ENCODE measurements around the gene B4GALT7.

Gene B4GALT7

GRCh38 chr5:177593511-177593910, 6.4 kb upstream of the B4GALT7 start:
- DNase-seq (ENCODE audit: low read depth in 2 of 2): no peak

GRCh38 chr5:177594071-177594470, 5.9 kb upstream of the B4GALT7 start:
- DNase-seq (ENCODE audit: low read depth in 2 of 2): no peak

GRCh38 chr5:177595026-177595585, 4.8 kb upstream of the B4GALT7 start:
- no peak for DNase-seq (ENCODE audit: low read depth in 2 of 2)

- DNase-seq (ENCODE audit: low read depth in 2 of 2): no peak
These were observed 3.7 kb upstream of the B4GALT7 start for GRCh38 chr5:177595991-177596774.

- DNase-seq (ENCODE audit: low read depth in 2 of 2): no peak
These were observed 3.1 kb upstream of the B4GALT7 start for GRCh38 chr5:177596775-177597238.

- DNase-seq (ENCODE audit: low read depth in 2 of 2): no peak
These were observed 1.5 kb upstream of the B4GALT7 start for GRCh38 chr5:177598477-177598876.

- no peak for DNase-seq (ENCODE audit: low read depth in 2 of 2)
These were observed 631 bp downstream of the B4GALT7 start for GRCh38 chr5:177600508-177601018.

- DNase-seq (ENCODE audit: low read depth in 2 of 2): no peak
These were observed 1.2 kb downstream of the B4GALT7 start for GRCh38 chr5:177601126-177601525.

- no peak for DNase-seq (ENCODE audit: low read depth in 2 of 2)
These were observed 1.9 kb downstream of the B4GALT7 start for GRCh38 chr5:177601577-177602457.

GRCh38 chr5:177602458-177602830, 2.5 kb downstream of the B4GALT7 start:
- DNase-seq (ENCODE audit: low read depth in 2 of 2): no peak

- no peak for DNase-seq (ENCODE audit: low read depth in 2 of 2)
These were observed 3.7 kb downstream of the B4GALT7 start for GRCh38 chr5:177603631-177604030.

- DNase-seq (ENCODE audit: low read depth in 2 of 2): no peak
These were observed 4.2 kb downstream of the B4GALT7 start for GRCh38 chr5:177604116-177604521.

- DNase-seq (ENCODE audit: low read depth in 2 of 2): no peak
These were observed 4.7 kb downstream of the B4GALT7 start for GRCh38 chr5:177604656-177605055.

GRCh38 chr5:177605078-177605477, 5.1 kb downstream of the B4GALT7 start:
- DNase-seq (ENCODE audit: low read depth in 2 of 2): no peak

GRCh38 chr5:177605667-177606066, 5.7 kb downstream of the B4GALT7 start:
- DNase-seq (ENCODE audit: low read depth in 2 of 2): no peak

- DNase-seq (ENCODE audit: low read depth in 2 of 2): no peak
These were observed 6.4 kb downstream of the B4GALT7 start for GRCh38 chr5:177606071-177607051.

- no peak for DNase-seq (ENCODE audit: low read depth in 2 of 2)
These were observed 7.2 kb downstream of the B4GALT7 start for GRCh38 chr5:177607115-177607451.

GRCh38 chr5:177607452-177608192, 7.7 kb downstream of the B4GALT7 start:
- DNase-seq (ENCODE audit: low read depth in 2 of 2): peak; percentile 19 to 28

- no peak for DNase-seq (ENCODE audit: low read depth in 2 of 2)
These were observed 8.5 kb downstream of the B4GALT7 start for GRCh38 chr5:177608243-177609075.
